ENCODE data around the gene NADSYN1.

GRCh38 chr11:71450939-71451338, 2.1 kb upstream of the NADSYN1 start:
- TF ChIP-seq CTCF (IDR thresholded peaks at IDR 0.05) (no peak), POLR2AphosphoS5 (IDR thresholded peaks at IDR 0.05; ENCODE audit: insufficient read depth in 1 of 2, low read depth in 1 of 2) (no peak)
